HEK293 (cell line): Measurements from ENCODE around the gene AR.
"Not testable (repeated sequence)": the region's sequence is repeated elsewhere in the genome, so short reads cannot be mapped to it uniquely, and the experiment has no call there.

Source experiments
- CTCF ChIA-PET: fragments of 350-600 bp; formaldehyde crosslinking; extraction: SDS; loops from one replicate; lab custom pipeline; 2021; ENCODE audit warnings: antibody characterized with exemption; lab: Yijun Ruan, JAX
- POLR2A ChIA-PET: fragments of 300-600 bp; formaldehyde crosslinking; extraction: SDS; loops from one replicate; lab custom pipeline; 2020; ENCODE audit warnings: antibody characterized with exemption, inconsistent platforms; lab: Yijun Ruan, JAX
- H3K27ac ChIP-seq: fragments of 200-500 bp; sonication (Bioruptor generic); 2 replicates; pipeline ENCODE4 v1.5.1; 2014; ENCODE audit warnings: low read depth, low read length, control low read depth, inconsistent platforms; ENCODE audit errors: extremely low read depth
- H3K36me3 ChIP-seq, 2 experiments: fragments of 200-500 bp in 1 of 2; sonication (Bioruptor generic) in 1 of 2; 1 replicate in 1 of 2; 2 replicates in 1 of 2; pipeline ENCODE4 v1.5.1; 2014 to 2017; ENCODE audit warnings: inconsistent platforms in 2 of 2, low read length in 2 of 2; ENCODE audit not compliant: control insufficient read depth in 2 of 2, insufficient read depth in 1 of 2
- H3K4me1 ChIP-seq: fragments of 200-500 bp; sonication (Bioruptor generic); 2 replicates; pipeline ENCODE4 v1.5.1; 2014; ENCODE audit warnings: mild to moderate bottlenecking, low read length, inconsistent platforms; ENCODE audit not compliant: control insufficient read depth, insufficient read depth
- H3K4me3 ChIP-seq: 2 replicates; pipeline ENCODE4 v1.5.1; 2011; ENCODE audit warnings: low read depth, mild to moderate bottlenecking, control low read depth, low read length, moderate library complexity
- H3K9me3 ChIP-seq: fragments of 200-500 bp; sonication (Bioruptor generic); 2 replicates; pipeline ENCODE4 v1.5.1; 2014; ENCODE audit warnings: low read depth, low read length, inconsistent platforms; ENCODE audit not compliant: control insufficient read depth, insufficient read depth
- EGR2 ChIP-seq: fragments of 450-650 bp; formaldehyde crosslinking; IDR thresholded peaks from 2 replicates; pipeline ENCODE4 v1.5.1; 2016; ENCODE audit warnings: low read depth, missing biosample characterization, missing genetic modification characterization
- GLI4 ChIP-seq: fragments of 450-650 bp; formaldehyde crosslinking; IDR thresholded peaks from 2 replicates; pipeline ENCODE4 v1.5.1; 2016; ENCODE audit warnings: missing biosample characterization, missing genetic modification characterization
- HOXD13 ChIP-seq: sonication (generic); formaldehyde crosslinking; IDR thresholded peaks from 2 replicates; pipeline ENCODE4 v1.8.0; 2022; ENCODE audit warnings: missing genetic modification reagents, borderline replicate concordance
- PBX3 ChIP-seq: sonication (generic); formaldehyde crosslinking; IDR thresholded peaks from 2 replicates; pipeline ENCODE4 v1.8.1; 2022; ENCODE audit warnings: mild to moderate bottlenecking, moderate library complexity, missing genetic modification reagents
- PRDM4 ChIP-seq: fragments of 450-650 bp; formaldehyde crosslinking; IDR thresholded peaks from 2 replicates; pipeline ENCODE4 v1.5.1; 2017; ENCODE audit warnings: missing biosample characterization, missing genetic modification characterization
- ZNF112 ChIP-seq: fragments of 450-650 bp; formaldehyde crosslinking; IDR thresholded peaks from 2 replicates; pipeline ENCODE4 v1.5.0; 2017; ENCODE audit warnings: missing biosample characterization, missing genetic modification characterization
- ZNF146 ChIP-seq: fragments of 450-650 bp; formaldehyde crosslinking; IDR thresholded peaks from 2 replicates; pipeline ENCODE4 v1.5.1; 2016; ENCODE audit warnings: missing biosample characterization, missing genetic modification characterization
- ZNF184 ChIP-seq: fragments of 450-650 bp; IDR thresholded peaks from 2 replicates; pipeline ENCODE4 v1.5.1; 2018; ENCODE audit warnings: missing biosample characterization, mild to moderate bottlenecking, missing genetic modification characterization
- ZNF26 ChIP-seq: fragments of 450-650 bp; formaldehyde crosslinking; IDR thresholded peaks from 2 replicates; pipeline ENCODE4 v1.5.1; 2016; ENCODE audit warnings: missing biosample characterization, missing genetic modification characterization
- ZNF354C ChIP-seq: fragments of 450-650 bp; formaldehyde crosslinking; IDR thresholded peaks from 2 replicates; pipeline ENCODE4 v1.5.1; 2016; ENCODE audit warnings: missing biosample characterization, missing genetic modification characterization, low read depth, borderline replicate concordance
- ZNF473 ChIP-seq: fragments of 450-650 bp; formaldehyde crosslinking; IDR thresholded peaks from 2 replicates; pipeline ENCODE4 v1.5.1; 2017; ENCODE audit warnings: missing biosample characterization, missing genetic modification characterization
- ZNF596 ChIP-seq: fragments of 450-650 bp; IDR thresholded peaks from 2 replicates; pipeline ENCODE4 v1.5.0; 2018; ENCODE audit warnings: missing biosample characterization, mild to moderate bottlenecking, missing genetic modification characterization, moderate library complexity
- ZNF623 ChIP-seq: fragments of 450-650 bp; formaldehyde crosslinking; IDR thresholded peaks from 2 replicates; pipeline ENCODE4 v1.5.1; 2016; ENCODE audit warnings: missing biosample characterization, missing genetic modification characterization
- ZNF677 ChIP-seq: fragments of 450-650 bp; IDR thresholded peaks from 2 replicates; pipeline ENCODE4 v1.5.0; 2018; ENCODE audit warnings: missing biosample characterization, mild to moderate bottlenecking, missing genetic modification characterization, moderate library complexity
- TF ChIP-seq, protein P1 (sequence below): fragments of 450-650 bp; formaldehyde crosslinking; IDR thresholded peaks from 2 replicates; pipeline ENCODE4 v1.5.1; 2016; ENCODE audit warnings: missing biosample characterization, missing genetic modification characterization

AR gene

GRCh38 chrX:67636532-67636931 lies 92.7 kb downstream of the AR start:
- TF ChIP-seq ZNF473 (tag by site-specific recombination) (no peak), ZNF596 (tag by site-specific recombination) (no peak), EGR2 (tag by site-specific recombination) (no peak), PBX3 (CRISPR knock-in tag) (no peak), ZNF184 (tag by site-specific recombination) (no peak), GLI4 (tag by site-specific recombination) (no peak), ZNF354C (tag by site-specific recombination) (no peak), ZNF26 (tag by site-specific recombination) (no peak), ZNF112 (no peak), ZNF623 (no peak), PRDM4 (no peak), HOXD13 (no peak), ZNF677 (tag by site-specific recombination) (no peak)
- H3K27ac ChIP-seq: no peak overlapping the region
- no peaks in the 10 kb centered on the region for H3K4me1 ChIP-seq
- H3K9me3 ChIP-seq: no peaks in the 10 kb centered on the region; the same call in 1 of the 2 replicates
- H3K4me3 ChIP-seq: no peak overlapping the region
- POLR2A ChIA-PET: interaction anchor here (0.6 kb wide), 1 partner anchor 52 kb away, joined by 4 read pairs; no protein-coding TSS in a partner anchor
- no peaks in the 10 kb centered on the region for H3K36me3 ChIP-seq
- CTCF ChIA-PET: no interaction called here

GRCh38 chrX:67637293-67637692 lies 93.5 kb downstream of the AR start:
- H3K4me1 ChIP-seq, H3K36me3 ChIP-seq, H3K27ac ChIP-seq, H3K9me3 ChIP-seq, POLR2A ChIA-PET, H3K4me3 ChIP-seq, CTCF ChIA-PET: not testable (repeated sequence)
- TF ChIP-seq, protein P1, sequence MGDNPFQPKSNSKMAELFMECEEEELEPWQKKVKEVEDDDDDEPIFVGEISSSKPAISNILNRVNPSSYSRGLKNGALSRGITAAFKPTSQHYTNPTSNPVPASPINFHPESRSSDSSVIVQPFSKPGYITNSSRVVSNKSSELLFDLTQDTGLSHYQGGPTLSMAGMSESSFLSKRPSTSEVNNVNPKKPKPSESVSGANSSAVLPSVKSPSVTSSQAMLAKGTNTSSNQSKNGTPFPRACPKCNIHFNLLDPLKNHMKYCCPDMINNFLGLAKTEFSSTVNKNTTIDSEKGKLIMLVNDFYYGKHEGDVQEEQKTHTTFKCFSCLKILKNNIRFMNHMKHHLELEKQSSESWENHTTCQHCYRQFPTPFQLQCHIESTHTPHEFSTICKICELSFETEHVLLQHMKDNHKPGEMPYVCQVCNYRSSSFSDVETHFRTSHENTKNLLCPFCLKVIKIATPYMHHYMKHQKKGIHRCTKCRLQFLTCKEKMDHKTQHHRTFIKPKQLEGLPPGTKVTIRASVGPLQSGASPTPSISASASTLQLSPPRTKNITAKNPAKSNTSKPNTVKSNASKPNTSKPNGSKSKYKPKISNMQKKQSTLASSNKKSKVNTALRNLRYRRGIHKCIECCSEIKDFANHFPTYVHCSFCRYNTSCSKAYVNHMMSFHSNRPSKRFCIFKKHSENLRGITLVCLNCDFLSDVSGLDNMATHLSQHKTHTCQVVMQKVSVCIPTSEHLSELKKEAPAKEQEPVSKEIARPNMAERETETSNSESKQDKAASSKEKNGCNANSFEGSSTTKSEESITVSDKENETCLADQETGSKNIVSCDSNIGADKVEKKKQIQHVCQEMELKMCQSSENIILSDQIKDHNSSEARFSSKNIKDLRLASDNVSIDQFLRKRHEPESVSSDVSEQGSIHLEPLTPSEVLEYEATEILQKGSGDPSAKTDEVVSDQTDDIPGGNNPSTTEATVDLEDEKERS (tag by site-specific recombination): peak; percentile 69; the same call in 1 of the 2 replicates
- TF ChIP-seq ZNF146 (tag by site-specific recombination): peak; percentile 74
